Breast epithelium (tissue), 4 donors: ENCODE data around the gene RPL18A. TPM values are rescaled to one million over a fixed set of nuclear protein-coding genes. Genes with fewer than 3 reads are reported as not detected.

Source experiments
- DNase-seq, 2 donors: peaks; one replicate each; pipeline ENCODE4 v3.0.0-alpha.2; 2019; ENCODE audit warnings: low spot score in 2 of 2
- H3K27ac ChIP-seq, 2 donors: fragments of 200-600 bp; sonication (generic) in 1 of 2; one replicate each; pipeline ENCODE4 v1.5.1; 2016 to 2019; ENCODE audit warnings: mild to moderate bottlenecking in 1 of 2
- H3K27me3 ChIP-seq, 2 donors: fragments of 200-600 bp; sonication (generic) in 1 of 2; one replicate each; pipeline versions ENCODE4 v1.5.1 to v1.6.0; 2017 to 2019; ENCODE audit warnings: control low read depth in 1 of 2, mild to moderate bottlenecking in 1 of 2
- H3K36me3 ChIP-seq: fragments of 200-600 bp; one replicate; pipeline ENCODE4 v1.5.1; 2019
- H3K4me1 ChIP-seq, 2 donors: fragments of 200-600 bp; sonication (generic); one replicate each; pipeline ENCODE4 v1.5.1; 2016 to 2019; ENCODE audit warnings: control low read depth in 1 of 2
- H3K4me3 ChIP-seq, 3 donors: fragments of 200-600 bp; sonication (generic); 1 replicate in 2 of 3; 2 replicates in 1 of 3; pipeline ENCODE4 v1.5.1; 2016 to 2019; ENCODE audit warnings: mild to moderate bottlenecking in 3 of 3, moderate library complexity in 2 of 3
- H3K9me3 ChIP-seq, 2 donors: fragments of 200-600 bp; sonication (generic) in 1 of 2; one replicate each; pipeline ENCODE4 v1.5.1; 2016 to 2019; ENCODE audit warnings: control low read depth in 1 of 2
- CTCF ChIP-seq, 3 donors: fragments of 450-650 bp; IDR thresholded peaks; one replicate each; pipeline ENCODE4 v1.5.1; 2016 to 2017; ENCODE audit warnings: antibody characterized with exemption in 3 of 3, mild to moderate bottlenecking in 3 of 3, moderate library complexity in 3 of 3
- POLR2A ChIP-seq: fragments of 450-650 bp; IDR thresholded peaks from one replicate; pipeline ENCODE4 v1.6.1; 2016; ENCODE audit warnings: antibody characterized with exemption, mild to moderate bottlenecking, moderate library complexity
- POLR2AphosphoS5 ChIP-seq, 3 donors: sonication (generic); formaldehyde crosslinking; IDR thresholded peaks; one replicate each; pipeline ENCODE4 v1.6.1; 2017; ENCODE audit warnings: antibody characterized with exemption in 3 of 3
- intact Hi-C: fragments of 100-400 bp; cut with DNase I; formaldehyde crosslinking; loops from one replicate; pipeline ENCODE4 v1.15.1; 2023; ENCODE audit warnings: low total_unique reads
- total RNA-seq, 3 donors: library from RNA; depleted of rRNA; stranded (reverse); fragments of >200 nt; gene quantifications; one replicate each; pipeline ENCODE4 v1.1.0, GENCODE V29; 2016

RPL18A gene
- total RNA-seq, 3 donors from 2014 or later = 1,333 to 1,973 (median 1,587) TPM

- TF ChIP-seq POLR2A (no peak), POLR2AphosphoS5 (IDR thresholded peaks at IDR 0.05) (no peak), CTCF (IDR thresholded peaks at IDR 0.05) (no peak)
- Histone ChIP-seq H3K36me3 (no peaks in the 10 kb centered on the region), H3K27me3 (no peaks in the 10 kb centered on the region), H3K27ac (no peak overlapping the region), H3K4me1 (no peaks in the 10 kb centered on the region), H3K4me3 (no peak overlapping the region), H3K9me3 (no peaks in the 10 kb centered on the region)
- DNase-seq = no peak
- intact Hi-C loops = no loop called here
Measured at GRCh38 chr19:17836530-17836929, 23.2 kb upstream of the RPL18A start.

GRCh38 chr19:17837972-17838371 lies 21.7 kb upstream of the RPL18A start:
- no peaks in the 10 kb centered on the region for H3K27me3 ChIP-seq
- TF ChIP-seq POLR2A (no peak), POLR2AphosphoS5 (IDR thresholded peaks at IDR 0.05) (no peak), CTCF (IDR thresholded peaks at IDR 0.05) (no peak)
- no peak for DNase-seq
- no peaks in the 10 kb centered on the region for H3K9me3 ChIP-seq
- no peaks in the 10 kb centered on the region for H3K4me1 ChIP-seq
- H3K27ac ChIP-seq = no peak overlapping the region
- no peaks in the 10 kb centered on the region for H3K36me3 ChIP-seq
- intact Hi-C loops = no loop called here
- no peak overlapping the region for H3K4me3 ChIP-seq

GRCh38 chr19:17840019-17840418 lies 19.7 kb upstream of the RPL18A start:
- Histone ChIP-seq H3K4me1 (no peaks in the 10 kb centered on the region), H3K36me3 (no peaks in the 10 kb centered on the region), H3K9me3 (no peaks in the 10 kb centered on the region), H3K4me3 (no peak overlapping the region), H3K27me3 (no peaks in the 10 kb centered on the region), H3K27ac (no peak overlapping the region)
- no peak for DNase-seq
- TF ChIP-seq POLR2AphosphoS5 (IDR thresholded peaks at IDR 0.05) (no peak), POLR2A (no peak), CTCF (IDR thresholded peaks at IDR 0.05) (no peak)
- intact Hi-C loops = no loop called here

DNA sequence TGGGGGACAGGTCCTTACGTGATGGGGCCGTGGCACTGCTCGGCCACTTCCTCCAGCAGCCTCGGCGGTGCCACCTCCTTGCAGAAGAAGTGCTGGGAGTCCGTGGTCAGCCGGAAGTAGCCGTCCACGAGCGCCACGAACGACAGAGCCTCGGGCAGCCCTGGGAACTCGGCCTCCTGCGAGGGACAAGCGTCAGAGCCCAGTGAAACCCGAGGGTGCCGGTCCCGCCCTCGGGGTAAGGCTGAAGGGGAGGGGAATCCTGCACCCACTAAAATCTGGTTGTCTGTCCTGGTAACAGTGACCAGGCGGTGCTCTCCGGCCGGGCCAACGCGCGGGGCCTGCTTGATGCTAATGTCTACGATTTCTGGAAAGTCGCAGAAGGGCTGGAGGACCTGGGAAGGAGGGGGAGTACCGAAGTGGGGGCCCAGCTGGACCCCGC lies 18.3 kb upstream of the RPL18A start:
- H3K4me3 ChIP-seq = peak overlapping the region; percentile 2 to 59 (median 46)
- DNase-seq = no peak
- peak overlapping the region in 1 of 2 donors; percentile 67 for H3K27ac ChIP-seq
- H3K9me3 ChIP-seq = no peaks in the 10 kb centered on the region
- H3K27me3 ChIP-seq = no peaks in the 10 kb centered on the region
- intact Hi-C loops = no loop called here
- no peaks in the 10 kb centered on the region for H3K4me1 ChIP-seq
- H3K36me3 ChIP-seq = no peaks in the 10 kb centered on the region
- TF ChIP-seq CTCF (IDR thresholded peaks at IDR 0.05) (no peak), POLR2AphosphoS5 (IDR thresholded peaks at IDR 0.05) (no peak), POLR2A (no peak)

GRCh38 chr19:17841810-17842662 lies 17.7 kb upstream of the RPL18A start:
- TF ChIP-seq CTCF (IDR thresholded peaks at IDR 0.05) = no peak
- peak in 1 of 3 donors; percentile 42 for TF ChIP-seq POLR2AphosphoS5 (IDR thresholded peaks at IDR 0.05)
- no peak for TF ChIP-seq POLR2A
- H3K27me3 ChIP-seq = no peaks in the 10 kb centered on the region
- H3K4me1 ChIP-seq = no peaks in the 10 kb centered on the region
- intact Hi-C loops = no loop called here
- H3K27ac ChIP-seq = peak overlapping the region; percentile 11 to 67
- no peaks in the 10 kb centered on the region for H3K9me3 ChIP-seq
- DNase-seq = peak in 1 of 2 donors; percentile 46
- peak overlapping the region; percentile 14 to 59 (median 46) for H3K4me3 ChIP-seq
- H3K36me3 ChIP-seq = no peaks in the 10 kb centered on the region
